Kidney (tissue), 14 donors: ENCODE data around the gene PLPP3. TPM values are rescaled to one million over a fixed set of nuclear protein-coding genes. Genes with fewer than 3 reads are reported as not detected.

Experiments used
- DNase-seq, 5 donors: peaks; one replicate each; pipeline ENCODE4 v3.0.0-alpha.2; 2013 to 2020
- FAIRE-seq: peaks from 2 replicates; lab custom pipeline; 2012; peaks lifted over from hg19 to GRCh38; lab: Jason Lieb, UNC
- H3K27ac ChIP-seq, 2 donors: one replicate each; pipeline ENCODE4 v1.7.0; 2013; ENCODE audit warnings: low read depth in 2 of 2, low read length in 2 of 2, inconsistent platforms in 1 of 2
- H3K27me3 ChIP-seq: one replicate; pipeline ENCODE4 v1.7.1; 2013; ENCODE audit warnings: low read length, inconsistent platforms; ENCODE audit not compliant: control insufficient read depth, insufficient read depth
- H3K36me3 ChIP-seq, 3 donors: one replicate each; pipeline versions ENCODE4 v1.7.0 to v1.7.1; 2013; ENCODE audit warnings: low read length in 3 of 3, control low read depth in 1 of 3, inconsistent platforms in 1 of 3; ENCODE audit not compliant: insufficient read depth in 3 of 3, control insufficient read depth in 2 of 3
- H3K4me1 ChIP-seq, 3 donors: one replicate each; pipeline versions ENCODE4 v1.7.0 to v1.7.1; 2013; ENCODE audit warnings: low read length in 3 of 3, inconsistent platforms in 1 of 3, low read depth in 1 of 3; ENCODE audit not compliant: control insufficient read depth in 2 of 3, insufficient read depth in 2 of 3
- H3K4me3 ChIP-seq, 3 donors: one replicate each; pipeline versions ENCODE4 v1.7.0 to v1.8.1; 2013; ENCODE audit warnings: low read length in 3 of 3, control low read depth in 1 of 3, inconsistent platforms in 1 of 3
- H3K9ac ChIP-seq, 3 donors: one replicate each; pipeline versions ENCODE4 v1.7.0 to v1.7.1; 2013; ENCODE audit warnings: low read length in 3 of 3, control low read depth in 1 of 3, inconsistent platforms in 1 of 3
- H3K9me3 ChIP-seq, 3 donors: one replicate each; pipeline versions ENCODE4 v1.7.0 to v1.7.1; 2013; ENCODE audit warnings: low read length in 3 of 3, control low read depth in 1 of 3, inconsistent platforms in 1 of 3; ENCODE audit not compliant: control insufficient read depth in 2 of 3, insufficient read depth in 1 of 3
- intact Hi-C: fragments of 100-400 bp; cut with DNase I; formaldehyde crosslinking; loops from one replicate; pipeline ENCODE4 v1.11.1; 2022
- polyA plus RNA-seq: library from polyadenylated mRNA; stranded (reverse); fragments of 350-450 nt; fragmentation: Illumina TruSeq; extraction: RNeasy Lipid Tissue Mini Kit (QIAGEN cat#74804); gene quantifications from one replicate; pipeline ENCODE4 v1.2.3, GENCODE V29; 2014; ENCODE audit warnings: low read depth, low replicate concordance; ENCODE audit not compliant: insufficient read depth
- total RNA-seq: library from RNA; stranded (reverse); fragmentation: NEBNext Ultra II Directional; extraction: Animal tissue kit (Norgen Biotek cat#: 25700); gene quantifications from one replicate; pipeline ENCODE4 v1.2.1, GENCODE V29; 2021
- TF ChIP-seq, protein P1 (sequence below): IDR thresholded peaks from 3 replicates; pipeline ENCODE4 v1.5.1; 2012; ENCODE audit warnings: mild to moderate bottlenecking, moderate library complexity, borderline replicate concordance; ENCODE audit not compliant: insufficient read depth; ENCODE audit errors: extremely low read depth
- donor health status: control.
- donor health status: control.
- donor health status: control.
- donor health status: control.
- donor health status: control.
- donor health status: DM: yes; HTN: yes; CAD: no.
- donor health status: Normal renal cell carcinoma (clear cell type).

PLPP3 gene
- total and polyA plus RNA-seq, 2 donors from 2014 or later: 100 to 107 TPM

DNA sequence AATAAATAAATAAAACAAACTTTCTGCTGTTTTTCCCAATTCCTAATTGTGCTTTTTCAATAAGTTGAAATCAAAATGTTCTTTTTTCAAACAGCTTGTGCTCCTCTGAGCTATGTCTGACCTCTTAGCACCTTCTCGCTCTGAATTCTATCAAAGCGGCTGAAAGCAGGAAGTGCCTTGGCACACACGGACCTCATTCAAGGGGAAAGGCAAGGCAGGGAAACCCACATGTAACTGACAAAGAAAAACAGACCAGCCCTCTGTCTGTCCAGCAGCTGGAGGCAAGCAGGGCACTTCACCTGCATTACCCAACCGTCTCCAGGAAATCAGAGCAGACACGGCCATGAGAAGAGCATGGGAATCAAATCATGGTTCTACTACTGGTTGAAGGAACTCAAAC lies 56.7 kb downstream of the PLPP3 start:
- H3K4me1 ChIP-seq: peaks cover 11 to 41% (median 25%) of the 10 kb centered on the region in 3 donors
- H3K9ac ChIP-seq: no peak overlapping the region
- TF ChIP-seq, protein P1, sequence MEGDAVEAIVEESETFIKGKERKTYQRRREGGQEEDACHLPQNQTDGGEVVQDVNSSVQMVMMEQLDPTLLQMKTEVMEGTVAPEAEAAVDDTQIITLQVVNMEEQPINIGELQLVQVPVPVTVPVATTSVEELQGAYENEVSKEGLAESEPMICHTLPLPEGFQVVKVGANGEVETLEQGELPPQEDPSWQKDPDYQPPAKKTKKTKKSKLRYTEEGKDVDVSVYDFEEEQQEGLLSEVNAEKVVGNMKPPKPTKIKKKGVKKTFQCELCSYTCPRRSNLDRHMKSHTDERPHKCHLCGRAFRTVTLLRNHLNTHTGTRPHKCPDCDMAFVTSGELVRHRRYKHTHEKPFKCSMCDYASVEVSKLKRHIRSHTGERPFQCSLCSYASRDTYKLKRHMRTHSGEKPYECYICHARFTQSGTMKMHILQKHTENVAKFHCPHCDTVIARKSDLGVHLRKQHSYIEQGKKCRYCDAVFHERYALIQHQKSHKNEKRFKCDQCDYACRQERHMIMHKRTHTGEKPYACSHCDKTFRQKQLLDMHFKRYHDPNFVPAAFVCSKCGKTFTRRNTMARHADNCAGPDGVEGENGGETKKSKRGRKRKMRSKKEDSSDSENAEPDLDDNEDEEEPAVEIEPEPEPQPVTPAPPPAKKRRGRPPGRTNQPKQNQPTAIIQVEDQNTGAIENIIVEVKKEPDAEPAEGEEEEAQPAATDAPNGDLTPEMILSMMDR: no peak
- no peaks in the 10 kb centered on the region for H3K27me3 ChIP-seq
- no peak overlapping the region for H3K4me3 ChIP-seq
- DNase-seq: no peak
- no peaks in the 10 kb centered on the region for H3K9me3 ChIP-seq
- H3K27ac ChIP-seq: no peak overlapping the region
- H3K36me3 ChIP-seq: peaks cover 6 to 50% (median 24%) of the 10 kb centered on the region in 3 donors
- intact Hi-C loops: no loop called here
- FAIRE-seq: no peak

DNA sequence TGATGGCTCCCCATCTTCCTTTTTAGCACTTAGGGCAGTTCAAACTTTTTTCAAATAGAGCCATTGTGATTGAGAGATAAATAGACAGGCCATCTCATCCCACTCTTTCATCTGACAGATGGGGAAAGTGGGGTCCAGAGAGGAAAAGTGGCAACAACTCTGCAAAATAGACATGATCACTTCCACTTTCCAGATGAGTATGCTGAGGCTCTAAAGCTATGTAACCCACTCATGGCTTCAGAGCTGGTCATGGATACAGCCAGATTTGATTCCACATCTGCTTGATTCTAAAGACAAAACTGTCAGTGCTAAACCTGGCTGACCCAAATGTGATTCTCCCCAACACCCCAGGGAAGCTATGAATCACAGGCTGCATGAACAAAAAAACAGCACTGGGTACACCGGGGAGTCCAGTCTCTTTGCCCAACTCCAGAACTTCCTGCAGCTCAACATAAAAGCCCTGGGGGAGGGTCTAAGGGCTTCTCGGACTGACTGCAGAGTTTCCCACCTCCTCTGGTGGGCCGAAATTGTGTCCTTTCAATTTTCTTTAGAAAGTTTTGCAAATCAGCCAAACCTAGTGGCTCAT lies 59.3 kb downstream of the PLPP3 start:
- TF ChIP-seq, protein P1: no peak
- Histone ChIP-seq H3K36me3 (peaks cover 6 to 50% (median 24%) of the 10 kb centered on the region in 3 donors), H3K9me3 (no peaks in the 10 kb centered on the region), H3K4me1 (peaks cover 2 to 37% (median 16%) of the 10 kb centered on the region in 3 donors), H3K9ac (no peak overlapping the region), H3K27ac (no peak overlapping the region), H3K4me3 (no peak overlapping the region), H3K27me3 (no peaks in the 10 kb centered on the region)
- FAIRE-seq (no peak), DNase-seq (no peak)
- intact Hi-C loops: no loop called here

DNA sequence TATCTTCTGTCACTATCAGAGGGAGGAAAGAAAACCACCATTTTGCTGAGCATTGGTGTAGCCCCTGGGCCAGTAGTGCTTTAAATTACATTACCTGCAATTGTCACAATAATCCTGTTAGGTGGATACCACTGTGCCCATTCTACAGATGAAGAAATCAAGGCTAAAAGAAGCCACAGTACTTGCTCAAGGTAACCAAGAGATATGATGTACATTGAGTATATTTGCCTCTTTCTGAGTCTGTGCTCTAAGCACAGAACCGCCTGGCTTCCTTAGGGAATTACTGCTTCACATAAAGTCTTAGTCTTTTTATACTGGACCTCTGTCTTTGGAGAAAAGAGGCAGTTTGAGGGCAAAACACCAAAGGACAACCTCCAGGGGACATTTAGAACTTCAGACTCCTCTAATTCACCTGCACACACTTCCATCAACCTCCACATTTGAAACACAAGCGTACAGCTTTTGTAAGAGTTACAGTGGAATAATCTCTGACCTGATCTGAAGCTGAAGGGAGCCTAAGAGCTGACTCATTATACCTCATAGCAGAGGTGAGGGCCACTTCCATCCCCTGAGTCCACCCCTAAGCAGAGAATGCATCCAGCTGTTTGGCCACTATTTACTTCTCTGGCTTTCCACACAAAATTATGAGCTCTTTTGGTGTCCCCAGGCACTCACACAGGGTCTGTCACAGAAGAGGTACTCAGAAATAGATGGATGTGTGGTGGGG lies 61.8 kb downstream of the PLPP3 start:
- no peak for FAIRE-seq
- Histone ChIP-seq H3K9me3 (no peaks in the 10 kb centered on the region), H3K27ac (peak overlapping the region; percentile 71 to 88), H3K9ac (peak overlapping the region in 1 of 3 donors; percentile 7), H3K4me3 (no peak overlapping the region), H3K36me3 (peaks cover 6 to 35% (median 7%) of the 10 kb centered on the region in 3 donors), H3K27me3 (no peaks in the 10 kb centered on the region), H3K4me1 (peaks cover 2 to 39% (median 16%) of the 10 kb centered on the region in 3 donors)
- DNase-seq: no peak
- TF ChIP-seq, protein P1: no peak
- intact Hi-C loops: no loop called here
